ENCODE results near the gene ZNF791.
"Not testable (repeated sequence)": the region's sequence is repeated elsewhere in the genome, so short reads cannot be mapped to it uniquely, and the experiment has no call there.

The ZNF791 gene

GRCh38 chr19:12667731-12668302, 57.1 kb downstream of the ZNF791 start:
- DNase-seq (ENCODE audit: low read depth): no peak

DNA sequence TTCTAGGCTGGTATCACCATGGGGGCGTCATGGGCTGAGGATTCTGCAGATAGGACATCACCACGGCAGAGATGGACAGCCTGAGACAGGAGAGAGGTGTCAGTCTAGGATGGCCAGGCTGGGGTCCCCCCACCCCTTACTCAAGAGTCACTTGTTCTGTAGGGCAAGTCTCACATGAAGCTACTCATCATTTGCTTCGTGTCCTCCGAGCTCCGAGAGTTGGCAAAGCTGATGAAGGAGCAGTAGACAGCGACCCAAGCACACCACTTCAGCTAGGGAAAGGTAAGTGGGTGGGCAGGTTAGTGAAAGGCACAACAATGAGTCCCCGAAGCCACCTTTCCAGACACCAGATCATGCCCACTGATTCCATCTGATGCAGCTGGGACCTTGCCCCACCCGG, 57.6 kb downstream of the ZNF791 start:
- no peak for DNase-seq (ENCODE audit: low read depth)

- DNase-seq (ENCODE audit: low read depth): no peak
These were observed 58.2 kb downstream of the ZNF791 start for GRCh38 chr19:12668932-12669269.

DNA sequence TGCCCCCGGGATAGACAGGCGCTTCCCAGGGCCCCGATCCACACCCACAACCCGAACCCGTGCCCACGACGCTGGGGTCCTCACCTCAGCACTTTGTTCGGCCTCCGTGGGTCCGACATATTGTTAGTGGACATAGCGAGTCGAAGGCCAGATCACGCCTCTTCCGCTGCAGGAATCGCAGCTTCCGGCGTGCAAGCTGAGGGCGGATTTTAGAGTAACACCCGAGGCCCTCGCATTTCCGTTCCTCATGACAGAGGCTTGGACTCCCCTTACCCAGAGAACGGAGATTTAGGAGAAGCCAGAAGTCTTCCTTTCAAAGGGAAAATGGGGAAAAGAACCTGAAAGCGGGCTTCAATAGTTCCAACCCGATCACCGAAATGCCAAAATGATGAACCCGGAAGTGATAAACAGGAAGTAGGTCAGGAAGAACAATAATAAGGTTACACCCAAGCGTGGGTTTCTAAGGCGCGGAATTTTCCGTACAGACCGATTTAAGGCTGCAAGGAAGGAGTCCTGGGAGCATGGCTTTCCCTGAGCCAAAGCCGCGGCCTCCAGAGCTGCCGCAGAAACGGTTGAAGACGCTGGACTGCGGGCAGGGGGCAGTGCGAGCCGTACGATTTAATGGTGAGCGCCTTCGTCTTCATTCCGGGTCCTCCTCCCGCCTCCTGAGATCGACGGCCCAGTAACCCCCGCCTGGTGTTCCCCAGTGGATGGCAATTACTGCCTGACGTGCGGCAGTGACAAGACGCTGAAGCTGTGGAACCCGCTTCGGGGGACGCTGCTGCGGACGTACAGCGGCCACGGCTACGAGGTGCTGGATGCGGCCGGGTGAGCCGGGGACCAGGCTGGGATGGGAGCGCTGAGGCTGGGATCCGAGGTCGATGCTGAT, 58.8 kb downstream of the ZNF791 start:
- peak; percentile 76 for DNase-seq (ENCODE audit: low read depth)

- DNase-seq (ENCODE audit: low read depth): no peak
These were observed 59.6 kb downstream of the ZNF791 start for GRCh38 chr19:12670159-12670928.

GRCh38 chr19:12672744-12673143, 62.0 kb downstream of the ZNF791 start:
- no peak for DNase-seq (ENCODE audit: low read depth)

GRCh38 chr19:12675399-12675798, 64.7 kb downstream of the ZNF791 start:
- DNase-seq (ENCODE audit: low read depth): no peak

DNA sequence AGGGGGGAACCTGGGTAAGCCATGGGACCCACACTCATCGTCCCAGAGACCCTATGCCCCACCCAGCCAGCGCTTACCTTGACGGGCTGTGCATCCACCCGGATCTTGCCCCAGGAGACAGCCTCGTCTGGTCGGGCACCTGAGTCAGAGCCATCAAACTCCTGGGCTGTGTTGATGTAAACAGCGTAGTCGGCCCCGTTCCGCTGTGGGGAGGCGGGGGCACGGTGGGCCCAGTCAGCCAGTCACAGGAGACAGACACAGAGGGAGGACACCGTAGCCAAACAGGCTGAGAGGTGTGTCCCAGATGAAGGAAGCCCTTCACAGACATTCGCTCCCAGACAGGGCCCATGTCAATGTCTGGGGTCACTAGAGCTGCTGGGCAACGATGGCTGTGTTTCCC, 65.2 kb downstream of the ZNF791 start:
- DNase-seq (ENCODE audit: low read depth): no peak

- DNase-seq (ENCODE audit: low read depth): peak; percentile 43
These were observed 65.7 kb downstream of the ZNF791 start for GRCh38 chr19:12676384-12676792.

GRCh38 chr19:12676928-12677327, 66.2 kb downstream of the ZNF791 start:
- DNase-seq (ENCODE audit: low read depth): no peak

DNA sequence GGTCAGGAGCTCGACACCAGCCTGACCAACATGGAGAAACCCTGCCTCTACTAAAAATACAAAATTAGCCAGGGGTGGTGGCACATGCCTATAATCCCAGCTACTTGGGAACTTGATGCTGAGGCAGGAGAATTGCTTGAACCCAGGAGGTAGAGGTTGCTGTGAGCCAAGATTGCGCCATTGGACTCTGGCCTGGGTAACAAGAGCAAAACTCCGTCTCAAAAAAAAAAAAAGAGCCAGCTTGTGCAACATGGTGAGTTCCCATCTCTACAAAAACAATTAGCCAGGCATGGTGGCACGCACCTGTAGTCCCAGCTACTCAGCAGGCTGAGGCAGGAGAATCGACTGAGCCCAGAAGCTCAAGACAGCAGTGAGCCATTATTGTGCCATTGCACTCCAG, 67.3 kb downstream of the ZNF791 start:
- DNase-seq (ENCODE audit: low read depth): not testable (repeated sequence)

DNA sequence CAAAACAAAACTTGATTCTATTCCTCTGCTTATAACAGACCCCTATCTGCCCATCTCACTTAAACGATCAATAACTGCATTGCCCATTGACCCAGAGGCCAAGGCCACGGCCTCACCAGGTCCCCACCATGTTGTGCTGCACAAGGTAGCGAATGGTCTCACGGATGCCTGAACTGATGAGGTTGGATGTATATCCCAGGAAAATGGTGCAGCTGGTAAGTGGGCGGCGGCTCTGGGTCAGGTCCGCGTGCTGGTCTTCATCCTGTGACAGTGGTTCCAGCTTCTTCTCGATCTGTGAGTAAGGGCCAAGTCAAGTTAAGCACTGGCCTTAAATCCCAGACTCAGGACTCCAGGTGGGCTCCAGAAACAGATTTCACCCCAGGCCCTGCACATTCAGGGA, 69.3 kb downstream of the ZNF791 start:
- no peak for DNase-seq (ENCODE audit: low read depth)

DNA sequence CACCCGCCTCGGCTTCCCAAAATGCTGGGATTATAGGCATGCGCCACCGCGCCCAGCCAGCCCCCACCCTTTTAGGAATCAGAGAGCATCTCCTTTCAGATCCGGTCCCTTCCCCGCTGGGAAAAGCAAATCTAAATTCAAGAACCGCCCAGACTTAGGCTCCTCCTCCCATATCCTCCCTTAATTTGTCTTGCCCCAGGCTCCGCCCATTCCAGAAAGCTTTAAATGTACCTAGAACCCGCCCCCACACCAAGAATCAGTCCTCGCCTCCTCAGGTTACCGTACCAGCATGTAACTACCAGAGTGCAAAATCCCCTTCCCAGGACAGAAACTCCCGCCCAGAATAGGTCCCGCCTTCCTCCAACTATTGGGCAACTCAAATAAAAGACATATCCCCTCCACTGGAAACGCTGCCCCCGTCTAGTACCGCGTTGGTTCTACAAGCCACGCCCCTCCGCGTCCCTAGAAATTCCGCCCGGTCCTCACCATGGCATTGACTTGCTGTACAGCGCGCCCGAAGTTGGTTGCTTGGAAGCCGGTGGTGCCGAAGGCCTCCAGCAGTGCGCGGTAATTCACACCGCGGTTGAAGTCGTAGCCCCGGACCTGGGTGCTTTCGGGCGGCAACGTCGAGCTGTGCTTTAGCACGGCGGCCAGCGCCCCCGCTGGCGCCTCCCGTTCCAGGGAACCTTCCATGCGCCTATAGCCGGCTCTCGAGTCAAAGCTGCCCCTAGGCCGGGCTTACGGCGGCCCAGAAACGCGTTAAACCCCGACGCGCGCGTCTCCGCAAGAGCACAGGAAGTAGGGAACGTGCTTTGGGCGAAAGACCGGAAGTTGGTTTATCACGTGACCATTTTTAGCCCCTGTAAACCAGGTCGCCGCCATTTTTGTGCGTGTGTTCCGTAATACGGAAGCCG, 70.6 kb downstream of the ZNF791 start, which contains the start of gene DHPS:
DHPS (minus strand) TSS at position 807 of the 914 bp plus-strand sequence; CDS start at position 693, 114 bp downstream.
- DNase-seq (ENCODE audit: low read depth): peak; percentile 94

Data from HS-27A (cell line).